HEK293 (cell line): ENCODE results near the gene CANT1.

Experiments used
- CTCF ChIA-PET: fragments of 350-600 bp; formaldehyde crosslinking; extraction: SDS; loops from one replicate; lab custom pipeline; 2021; ENCODE audit warnings: antibody characterized with exemption; lab: Yijun Ruan, JAX
- POLR2A ChIA-PET: fragments of 300-600 bp; formaldehyde crosslinking; extraction: SDS; loops from one replicate; lab custom pipeline; 2020; ENCODE audit warnings: antibody characterized with exemption, inconsistent platforms; lab: Yijun Ruan, JAX
- H3K27ac ChIP-seq: fragments of 200-500 bp; sonication (Bioruptor generic); 2 replicates; pipeline ENCODE4 v1.5.1; 2014; ENCODE audit warnings: low read depth, low read length, control low read depth, inconsistent platforms; ENCODE audit errors: extremely low read depth
- H3K36me3 ChIP-seq, 2 experiments: fragments of 200-500 bp in 1 of 2; sonication (Bioruptor generic) in 1 of 2; 1 replicate in 1 of 2; 2 replicates in 1 of 2; pipeline ENCODE4 v1.5.1; 2014 to 2017; ENCODE audit warnings: inconsistent platforms in 2 of 2, low read length in 2 of 2; ENCODE audit not compliant: control insufficient read depth in 2 of 2, insufficient read depth in 1 of 2
- H3K4me1 ChIP-seq: fragments of 200-500 bp; sonication (Bioruptor generic); 2 replicates; pipeline ENCODE4 v1.5.1; 2014; ENCODE audit warnings: mild to moderate bottlenecking, low read length, inconsistent platforms; ENCODE audit not compliant: control insufficient read depth, insufficient read depth
- H3K4me3 ChIP-seq: 2 replicates; pipeline ENCODE4 v1.5.1; 2011; ENCODE audit warnings: low read depth, mild to moderate bottlenecking, control low read depth, low read length, moderate library complexity
- H3K9me3 ChIP-seq: fragments of 200-500 bp; sonication (Bioruptor generic); 2 replicates; pipeline ENCODE4 v1.5.1; 2014; ENCODE audit warnings: low read depth, low read length, inconsistent platforms; ENCODE audit not compliant: control insufficient read depth, insufficient read depth
- GLIS2 ChIP-seq: fragments of 450-650 bp; formaldehyde crosslinking; IDR thresholded peaks from 2 replicates; pipeline ENCODE4 v1.5.1; 2016; ENCODE audit warnings: missing biosample characterization, missing genetic modification characterization
- HOXA7 ChIP-seq: sonication (generic); formaldehyde crosslinking; IDR thresholded peaks from 2 replicates; pipeline ENCODE4 v1.8.1; 2022; ENCODE audit warnings: missing genetic modification reagents, borderline replicate concordance
- PBX3 ChIP-seq: sonication (generic); formaldehyde crosslinking; IDR thresholded peaks from 2 replicates; pipeline ENCODE4 v1.8.1; 2022; ENCODE audit warnings: mild to moderate bottlenecking, moderate library complexity, missing genetic modification reagents
- SETDB1 ChIP-seq: IDR thresholded peaks from one replicate; pipeline ENCODE4 v1.6.1; 2017; ENCODE audit warnings: mild to moderate bottlenecking, low read length, moderate library complexity, mixed read lengths; ENCODE audit not compliant: insufficient read length
- SP3 ChIP-seq: fragments of 450-650 bp; formaldehyde crosslinking; IDR thresholded peaks from 2 replicates; pipeline ENCODE4 v1.5.1; 2016; ENCODE audit warnings: missing biosample characterization, missing genetic modification characterization
- YY1 ChIP-seq: fragments of 450-650 bp; formaldehyde crosslinking; IDR thresholded peaks from 2 replicates; pipeline ENCODE4 v1.5.1; 2018; ENCODE audit warnings: missing biosample characterization, missing genetic modification characterization
- ZBTB8A ChIP-seq: fragments of 450-650 bp; formaldehyde crosslinking; IDR thresholded peaks from 2 replicates; pipeline ENCODE4 v1.5.1; 2016; ENCODE audit warnings: missing biosample characterization, missing genetic modification characterization
- ZNF114 ChIP-seq: fragments of 450-650 bp; formaldehyde crosslinking; IDR thresholded peaks from 2 replicates; pipeline ENCODE4 v1.5.0; 2017; ENCODE audit warnings: missing biosample characterization, missing genetic modification characterization
- ZNF148 ChIP-seq: fragments of 450-650 bp; formaldehyde crosslinking; IDR thresholded peaks from 2 replicates; pipeline ENCODE4 v1.5.0; 2017; ENCODE audit warnings: missing biosample characterization, missing genetic modification characterization, borderline replicate concordance
- ZNF174 ChIP-seq: fragments of 450-650 bp; formaldehyde crosslinking; IDR thresholded peaks from 2 replicates; pipeline ENCODE4 v1.5.0; 2017; ENCODE audit warnings: missing biosample characterization, mild to moderate bottlenecking, missing genetic modification characterization
- ZNF266 ChIP-seq: fragments of 450-650 bp; formaldehyde crosslinking; IDR thresholded peaks from 2 replicates; pipeline ENCODE4 v1.5.1; 2016; ENCODE audit warnings: missing biosample characterization, missing genetic modification characterization, low read depth
- ZNF280D ChIP-seq: fragments of 450-650 bp; formaldehyde crosslinking; IDR thresholded peaks from 2 replicates; pipeline ENCODE4 v1.5.1; 2016; ENCODE audit warnings: missing biosample characterization, missing genetic modification characterization
- ZNF311 ChIP-seq: fragments of 450-650 bp; formaldehyde crosslinking; IDR thresholded peaks from 2 replicates; pipeline ENCODE4 v1.5.1; 2017; ENCODE audit warnings: missing biosample characterization, missing genetic modification characterization, borderline replicate concordance
- ZNF596 ChIP-seq: fragments of 450-650 bp; IDR thresholded peaks from 2 replicates; pipeline ENCODE4 v1.5.0; 2018; ENCODE audit warnings: missing biosample characterization, mild to moderate bottlenecking, missing genetic modification characterization, moderate library complexity
- ZNF621 ChIP-seq: fragments of 450-650 bp; formaldehyde crosslinking; IDR thresholded peaks from 2 replicates; pipeline ENCODE4 v1.5.1; 2017; ENCODE audit warnings: missing biosample characterization, missing genetic modification characterization
- ZNF626 ChIP-seq: fragments of 450-650 bp; sonication (Bioruptor Pico); formaldehyde crosslinking; IDR thresholded peaks from 2 replicates; pipeline ENCODE4 v1.5.1; 2018; ENCODE audit warnings: missing biosample characterization, missing genetic modification characterization, inconsistent platforms
- ZNF639 ChIP-seq: fragments of 450-650 bp; formaldehyde crosslinking; IDR thresholded peaks from 2 replicates; pipeline ENCODE4 v1.5.1; 2016; ENCODE audit warnings: missing biosample characterization, missing genetic modification characterization
- ZNF776 ChIP-seq: fragments of 450-650 bp; formaldehyde crosslinking; IDR thresholded peaks from 2 replicates; pipeline ENCODE4 v1.5.0; 2017; ENCODE audit warnings: missing biosample characterization, missing genetic modification characterization, borderline replicate concordance
- TF ChIP-seq, protein P1 (sequence below): fragments of 450-650 bp; formaldehyde crosslinking; IDR thresholded peaks from 2 replicates; pipeline ENCODE4 v1.5.1; 2016; ENCODE audit warnings: missing biosample characterization, missing genetic modification characterization
- TF ChIP-seq, protein P2 (sequence below): IDR thresholded peaks from 2 replicates; pipeline ENCODE4 v1.6.1; 2011; ENCODE audit warnings: mild to moderate bottlenecking, low read depth, low read length, borderline replicate concordance

CANT1 gene

GRCh38 chr17:79017546-79018369 lies 8.2 kb upstream of the CANT1 start:
- TF ChIP-seq ZNF626 (tag by site-specific recombination) (no peak), ZBTB8A (tag by site-specific recombination) (no peak), ZNF621 (no peak), PBX3 (CRISPR knock-in tag) (no peak), ZNF266 (tag by site-specific recombination) (no peak), ZNF596 (no peak), ZNF311 (tag by site-specific recombination) (no peak), ZNF639 (tag by site-specific recombination) (no peak), ZNF148 (no peak), ZNF776 (tag by site-specific recombination) (no peak), GLIS2 (tag by site-specific recombination) (no peak)
- TF ChIP-seq, protein P1, sequence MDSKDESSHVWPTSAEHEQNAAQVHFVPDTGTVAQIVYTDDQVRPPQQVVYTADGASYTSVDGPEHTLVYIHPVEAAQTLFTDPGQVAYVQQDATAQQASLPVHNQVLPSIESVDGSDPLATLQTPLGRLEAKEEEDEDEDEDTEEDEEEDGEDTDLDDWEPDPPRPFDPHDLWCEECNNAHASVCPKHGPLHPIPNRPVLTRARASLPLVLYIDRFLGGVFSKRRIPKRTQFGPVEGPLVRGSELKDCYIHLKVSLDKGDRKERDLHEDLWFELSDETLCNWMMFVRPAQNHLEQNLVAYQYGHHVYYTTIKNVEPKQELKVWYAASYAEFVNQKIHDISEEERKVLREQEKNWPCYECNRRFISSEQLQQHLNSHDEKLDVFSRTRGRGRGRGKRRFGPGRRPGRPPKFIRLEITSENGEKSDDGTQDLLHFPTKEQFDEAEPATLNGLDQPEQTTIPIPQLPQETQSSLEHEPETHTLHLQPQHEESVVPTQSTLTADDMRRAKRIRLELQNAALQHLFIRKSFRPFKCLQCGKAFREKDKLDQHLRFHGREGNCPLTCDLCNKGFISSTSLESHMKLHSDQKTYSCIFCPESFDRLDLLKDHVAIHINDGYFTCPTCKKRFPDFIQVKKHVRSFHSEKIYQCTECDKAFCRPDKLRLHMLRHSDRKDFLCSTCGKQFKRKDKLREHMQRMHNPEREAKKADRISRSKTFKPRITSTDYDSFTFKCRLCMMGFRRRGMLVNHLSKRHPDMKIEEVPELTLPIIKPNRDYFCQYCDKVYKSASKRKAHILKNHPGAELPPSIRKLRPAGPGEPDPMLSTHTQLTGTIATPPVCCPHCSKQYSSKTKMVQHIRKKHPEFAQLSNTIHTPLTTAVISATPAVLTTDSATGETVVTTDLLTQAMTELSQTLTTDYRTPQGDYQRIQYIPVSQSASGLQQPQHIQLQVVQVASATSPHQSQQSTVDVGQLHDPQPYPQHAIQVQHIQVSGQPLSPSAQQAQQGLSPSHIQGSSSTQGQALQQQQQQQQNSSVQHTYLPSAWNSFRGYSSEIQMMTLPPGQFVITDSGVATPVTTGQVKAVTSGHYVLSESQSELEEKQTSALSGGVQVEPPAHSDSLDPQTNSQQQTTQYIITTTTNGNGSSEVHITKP: no peak
- no peak overlapping the region for H3K4me3 ChIP-seq
- no peak overlapping the region for H3K27ac ChIP-seq
- POLR2A ChIA-PET: interaction anchor here (1.3 kb wide), 1 partner anchor 9 kb away, joined by 4 read pairs; no protein-coding TSS in a partner anchor
- CTCF ChIA-PET: interaction anchor here (0.6 to 11.1 kb wide), 8 partner anchors 21 to 375 kb away, joined by 3 to 122 read pairs (median 4); no protein-coding TSS in a partner anchor
- H3K9me3 ChIP-seq: no peaks in the 10 kb centered on the region
- no peaks in the 10 kb centered on the region for H3K36me3 ChIP-seq
- peaks cover 15% of the 10 kb centered on the region for H3K4me1 ChIP-seq

- no peak overlapping the region for H3K27ac ChIP-seq
- no peak overlapping the region for H3K4me3 ChIP-seq
- H3K4me1 ChIP-seq: peaks cover 4% of the 10 kb centered on the region
- ChIA-PET POLR2A (no interaction called here), CTCF (interaction anchor here (0.6 to 11.1 kb wide), 6 partner anchors 12 to 379 kb away, joined by 3 to 122 read pairs (median 5); no protein-coding TSS in a partner anchor)
- H3K36me3 ChIP-seq: no peaks in the 10 kb centered on the region
- H3K9me3 ChIP-seq: no peaks in the 10 kb centered on the region
- TF ChIP-seq HOXA7 (CRISPR knock-in tag): no peak
- 0 out of 2 replicates have a peak, but pooled peaks have one; percentile 45 for TF ChIP-seq ZNF626 (tag by site-specific recombination)
- no peak for TF ChIP-seq ZNF174
- TF ChIP-seq SP3: no peak
- TF ChIP-seq YY1 (tag by site-specific recombination): no peak
- no peak for TF ChIP-seq ZNF114 (tag by site-specific recombination)
- TF ChIP-seq, protein P2, sequence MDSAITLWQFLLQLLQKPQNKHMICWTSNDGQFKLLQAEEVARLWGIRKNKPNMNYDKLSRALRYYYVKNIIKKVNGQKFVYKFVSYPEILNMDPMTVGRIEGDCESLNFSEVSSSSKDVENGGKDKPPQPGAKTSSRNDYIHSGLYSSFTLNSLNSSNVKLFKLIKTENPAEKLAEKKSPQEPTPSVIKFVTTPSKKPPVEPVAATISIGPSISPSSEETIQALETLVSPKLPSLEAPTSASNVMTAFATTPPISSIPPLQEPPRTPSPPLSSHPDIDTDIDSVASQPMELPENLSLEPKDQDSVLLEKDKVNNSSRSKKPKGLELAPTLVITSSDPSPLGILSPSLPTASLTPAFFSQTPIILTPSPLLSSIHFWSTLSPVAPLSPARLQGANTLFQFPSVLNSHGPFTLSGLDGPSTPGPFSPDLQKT: no peak
- TF ChIP-seq ZNF280D: 0 out of 2 replicates have a peak, but pooled peaks have one; percentile 29
- peak; percentile 100 for TF ChIP-seq SETDB1
These were observed 4.7 kb upstream of the CANT1 start for GRCh38 chr17:79014158-79014758.
